Endothelial cell of umbilical vein (primary cell): ENCODE data around the gene PAK2. TPM values are rescaled to one million over a fixed set of nuclear protein-coding genes. Genes with fewer than 3 reads are reported as not detected.

Experiments
- BruUV-seq: library from RNA; stranded (reverse); fragments of 400-500 nt; replicated peaks from 2 replicates; lab custom pipeline; 2021; lab: Mats Ljungman, UMichigan
- CTCF ChIA-PET: fragments of 300-600, 350-600 bp; sonication (Branson Sonifier 250); formaldehyde crosslinking; loops from one replicate; lab custom pipeline; 2021; ENCODE audit warnings: antibody characterized with exemption, inconsistent platforms; lab: Charles Lee
- POLR2A ChIA-PET: fragments of 300-600, 350-600 bp; sonication (Branson Sonifier 250); formaldehyde crosslinking; loops from one replicate; lab custom pipeline; 2021; ENCODE audit warnings: antibody characterized with exemption, inconsistent platforms; lab: Charles Lee
- DNase-seq: peaks from one replicate; pipeline ENCODE4 v3.0.0-alpha.2; 2011; ENCODE audit warnings: low read depth, low spot score
- FAIRE-seq: peaks from 2 replicates; lab custom pipeline; 2011; peaks lifted over from hg19 to GRCh38; lab: Jason Lieb, UNC
- H2AFZ ChIP-seq: 2 replicates; pipeline ENCODE4 v1.6.0; 2012; ENCODE audit warnings: low read depth, low read length, control low read depth, inconsistent platforms
- H3K27ac ChIP-seq: 2 replicates; pipeline ENCODE4 v1.5.1; 2011; ENCODE audit warnings: low read depth, mild to moderate bottlenecking, control low read depth, low read length, moderate library complexity; ENCODE audit not compliant: insufficient read depth
- H3K27me3 ChIP-seq, 2 experiments: 2 replicates each; pipeline versions ENCODE4 v1.6.0 to v1.6.1; 2011; ENCODE audit warnings: low read length in 2 of 2, mixed read lengths in 1 of 2; ENCODE audit not compliant: control insufficient read depth in 2 of 2, insufficient read depth in 2 of 2
- H3K36me3 ChIP-seq, 2 experiments: 2 replicates in 1 of 2; 3 replicates in 1 of 2; pipeline ENCODE4 v1.5.1; 2011; ENCODE audit warnings: low read length in 2 of 2, mild to moderate bottlenecking in 1 of 2, moderate library complexity in 1 of 2; ENCODE audit not compliant: control insufficient read depth in 2 of 2, insufficient read depth in 2 of 2; ENCODE audit errors: extremely low read depth in 1 of 2
- H3K4me1 ChIP-seq: 3 replicates; pipeline ENCODE4 v1.5.1; 2011; ENCODE audit warnings: mild to moderate bottlenecking, low read length; ENCODE audit not compliant: control insufficient read depth, insufficient read depth; ENCODE audit errors: extremely low read depth
- H3K4me2 ChIP-seq: 2 replicates; pipeline ENCODE4 v1.6.1; 2011; ENCODE audit warnings: low read length, control low read depth, mixed read lengths; ENCODE audit not compliant: insufficient read depth
- H3K4me3 ChIP-seq, 3 experiments: fragments of 200-600 bp in 1 of 3; sonication (generic), shearing (Covaris generic) in 1 of 3; replicated peaks in 1 of 3; 2 replicates each; pipeline ENCODE4 v1.5.1; 2011 to 2016; ENCODE audit warnings: control low read depth in 3 of 3, low read length in 3 of 3, mild to moderate bottlenecking in 2 of 3, inconsistent platforms in 1 of 3, low read depth in 1 of 3, moderate library complexity in 1 of 3; ENCODE audit not compliant: insufficient read depth in 1 of 3
- H3K79me2 ChIP-seq: 2 replicates; pipeline ENCODE4 v1.6.0; 2012; ENCODE audit warnings: low read length, inconsistent platforms; ENCODE audit not compliant: control insufficient read depth, insufficient read depth
- H3K9ac ChIP-seq: replicated peaks from 2 replicates; pipeline ENCODE3; 2011; ENCODE audit warnings: low read length, control low read depth; ENCODE audit not compliant: insufficient read depth; ENCODE audit errors: extremely low read depth
- H3K9me1 ChIP-seq: replicated peaks from 3 replicates; pipeline ENCODE4 v1.6.0; 2011; ENCODE audit warnings: mild to moderate bottlenecking, low read length; ENCODE audit not compliant: control insufficient read depth, insufficient read depth; ENCODE audit errors: extremely low read depth
- H3K9me3 ChIP-seq: replicated peaks from 2 replicates; pipeline ENCODE4 v1.5.1; 2012; ENCODE audit warnings: low read length, inconsistent platforms; ENCODE audit not compliant: control insufficient read depth, insufficient read depth
- H4K20me1 ChIP-seq: replicated peaks from 2 replicates; pipeline ENCODE3; 2011; ENCODE audit warnings: mild to moderate bottlenecking, low read length; ENCODE audit not compliant: control insufficient read depth, insufficient read depth; ENCODE audit errors: extremely low read depth
- CTCF ChIP-seq, 2 donors: IDR thresholded peaks; 1 replicate in 1 of 2; 2 replicates in 1 of 2; pipeline ENCODE4 v1.5.1; 2011; ENCODE audit warnings: low read length in 2 of 2, mild to moderate bottlenecking in 2 of 2, moderate library complexity in 2 of 2, control low read depth in 1 of 2, inconsistent platforms in 1 of 2, low read depth in 1 of 2; ENCODE audit not compliant: insufficient read depth in 1 of 2; ENCODE audit errors: extremely low read depth in 1 of 2
- FOS ChIP-seq: IDR thresholded peaks from 2 replicates; pipeline ENCODE4 v1.6.1; 2011; ENCODE audit warnings: mild to moderate bottlenecking, low read length, moderate library complexity, borderline replicate concordance; ENCODE audit not compliant: insufficient read depth
- GATA2 ChIP-seq: IDR thresholded peaks from 2 replicates; pipeline ENCODE4 v1.7.0; 2011; ENCODE audit warnings: low read depth, mild to moderate bottlenecking, moderate library complexity, mixed read lengths, low read length; ENCODE audit not compliant: insufficient read length, insufficient read depth
- MAX ChIP-seq: IDR thresholded peaks from 2 replicates; pipeline ENCODE4 v1.6.1; 2011; ENCODE audit not compliant: insufficient read depth, insufficient read length
- MYC ChIP-seq: IDR thresholded peaks from one replicate; pipeline ENCODE4 v1.6.1; 2011; ENCODE audit warnings: mild to moderate bottlenecking, low read depth, low read length
- POLR2A ChIP-seq: IDR thresholded peaks from 2 replicates; pipeline ENCODE4 v1.6.1; 2012; ENCODE audit warnings: low read depth, mild to moderate bottlenecking, control low read depth, low read length
- POLR2AphosphoS5 ChIP-seq: IDR thresholded peaks from 2 replicates; pipeline ENCODE4 v1.6.1; 2012; ENCODE audit warnings: low read depth, mild to moderate bottlenecking, control low read depth, low read length, moderate library complexity; ENCODE audit not compliant: insufficient read depth
- dilution Hi-C: fragments of 300-500 bp; cut with MboI; formaldehyde crosslinking; loops from one replicate; pipeline ENCODE4 v1.15.0; 2019; ENCODE audit warnings: low sequenced_read_pairs; ENCODE audit not compliant: extremely low pct_ligation_motif_present
- intact Hi-C: fragments of 100-400 bp; cut with micrococcal nuclease; formaldehyde crosslinking; loops from one replicate; pipeline ENCODE4 v1.10.0; 2022
- polyA plus RNA-seq, 4 experiments: library from polyadenylated mRNA; depleted of rRNA in 3 of 4; stranded (reverse) in 3 of 4; unstranded in 1 of 4; fragments of >200 nt; gene quantifications; 2 replicates each; pipeline versions ENCODE4 v1.2.1 to v1.2.3, GENCODE V29; 2011 to 2012; ENCODE audit warnings: missing spikeins in 1 of 4
- total RNA-seq: library from RNA; stranded (reverse); gene quantifications from 2 replicates; pipeline ENCODE4 v1.2.3, GENCODE V29; 2021

Gene PAK2
- total and polyA plus RNA-seq, 2 donors (not counting 3 experiments of a cell fraction or from before 2014, with no cell fraction given) = 22.6 to 98.9 TPM

GRCh38 chr3:196721097-196721496 is 18.6 kb upstream of the PAK2 start:
- no peaks in the 10 kb centered on the region for H3K9me3 ChIP-seq
- dilution Hi-C loops = no loop called here

More at GRCh38 chr3:196721097-196721496, 18.6 kb upstream of the PAK2 start:
- no peaks in the 10 kb centered on the region for H3K27me3 ChIP-seq
- DNase-seq = no peak
- no peak overlapping the region for H2AFZ ChIP-seq
- no peaks in the 10 kb centered on the region for H3K79me2 ChIP-seq
- no peaks in the 10 kb centered on the region for H4K20me1 ChIP-seq
- no peaks in the 10 kb centered on the region for H3K36me3 ChIP-seq
- H3K9me1 ChIP-seq = no peaks in the 10 kb centered on the region
- H3K27ac ChIP-seq = no peak overlapping the region
- intact Hi-C loops = no loop called here
- TF ChIP-seq FOS = no peak
- no peak for TF ChIP-seq CTCF (IDR thresholded peaks at IDR 0.05; ENCODE audit: extremely low read depth in 1 of 2, insufficient read depth in 1 of 2, low read depth in 1 of 2, low read length in 2 of 2)
- no peak for TF ChIP-seq POLR2A
- no peak for TF ChIP-seq MYC
- TF ChIP-seq GATA2 = no peak
- no peak for TF ChIP-seq POLR2AphosphoS5
- TF ChIP-seq MAX = no peak
- CTCF ChIA-PET = interaction anchor here (1.3 kb wide), 1 partner anchor 9 kb away, joined by 3 read pairs; the partner anchor contains the start of genes CEP19 and PIGX
- POLR2A ChIA-PET = no interaction called here
- no peaks in the 10 kb centered on the region for H3K4me1 ChIP-seq
- no peak overlapping the region for H3K9ac ChIP-seq
- no peak for FAIRE-seq
- H3K4me3 ChIP-seq = no peak overlapping the region
- no peak overlapping the region for H3K4me2 ChIP-seq
- no TSS peak for BruUV-seq
